ENCODE measurements around the gene ZDHHC16.
"Not testable (repeated sequence)": the region's sequence is repeated elsewhere in the genome, so short reads cannot be mapped to it uniquely, and the experiment has no call there.

Gene ZDHHC16

GRCh38 chr10:97456686-97457065 is 10.7 kb downstream of the ZDHHC16 start:
- DNase-seq (ENCODE audit: insufficient read length, low spot score) (no peak), FAIRE-seq (no peak)
- TF ChIP-seq POU2F2 (IDR thresholded peaks at IDR 0.05; ENCODE audit: low read depth, low read length), result no peak
- TF ChIP-seq POLR2A (IDR thresholded peaks at IDR 0.05; ENCODE audit: low read depth, low read length), result no peak
- TF ChIP-seq POLR2AphosphoS5 (IDR thresholded peaks at IDR 0.05; ENCODE audit: low read depth, low read length), result no peak
- TF ChIP-seq PAX5 (IDR thresholded peaks at IDR 0.05; ENCODE audit: insufficient read depth, low read length, severe bottlenecking), result no peak
- no peak for TF ChIP-seq TAF1 (IDR thresholded peaks at IDR 0.05; ENCODE audit: low read depth, low read length)
- TF ChIP-seq SPI1 (IDR thresholded peaks at IDR 0.05; ENCODE audit: low read depth, low read length), result no peak

DNA sequence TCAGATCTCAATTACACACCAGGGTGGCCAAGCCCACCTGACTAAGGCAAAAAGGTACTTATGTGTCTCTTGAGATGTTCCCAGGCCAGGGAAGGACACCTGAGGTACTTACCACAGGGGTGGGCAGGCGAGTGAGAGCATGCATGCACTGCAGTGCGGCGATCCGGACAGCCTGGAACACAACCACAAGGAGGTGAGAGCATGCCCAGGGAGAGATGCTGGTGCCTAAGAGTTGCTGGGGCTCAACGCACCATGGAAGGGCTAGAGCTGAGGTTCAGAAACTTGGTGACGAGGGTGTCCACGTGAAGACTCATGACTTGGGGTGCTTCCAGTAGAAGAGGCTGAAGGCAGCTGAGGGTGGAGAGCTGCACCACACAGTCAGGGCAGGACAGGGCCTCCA is 13.1 kb downstream of the ZDHHC16 start:
- TF ChIP-seq POLR2AphosphoS5 (IDR thresholded peaks at IDR 0.05; ENCODE audit: low read depth, low read length) (no peak), POLR2A (IDR thresholded peaks at IDR 0.05; ENCODE audit: low read depth, low read length) (no peak), PAX5 (IDR thresholded peaks at IDR 0.05; ENCODE audit: insufficient read depth, low read length, severe bottlenecking) (no peak), POU2F2 (IDR thresholded peaks at IDR 0.05; ENCODE audit: low read depth, low read length) (no peak), SPI1 (IDR thresholded peaks at IDR 0.05; ENCODE audit: low read depth, low read length) (no peak), TAF1 (IDR thresholded peaks at IDR 0.05; ENCODE audit: low read depth, low read length) (no peak)
- DNase-seq (ENCODE audit: insufficient read length, low spot score) (no peak), FAIRE-seq (no peak)

- FAIRE-seq (no peak), DNase-seq (ENCODE audit: insufficient read length, low spot score) (no peak)
- TF ChIP-seq SPI1 (IDR thresholded peaks at IDR 0.05; ENCODE audit: low read depth, low read length), result no peak
- no peak for TF ChIP-seq POU2F2 (IDR thresholded peaks at IDR 0.05; ENCODE audit: low read depth, low read length)
- TF ChIP-seq TAF1 (IDR thresholded peaks at IDR 0.05; ENCODE audit: low read depth, low read length), result no peak
- TF ChIP-seq POLR2AphosphoS5 (IDR thresholded peaks at IDR 0.05; ENCODE audit: low read depth, low read length), result no peak
- no peak for TF ChIP-seq POLR2A (IDR thresholded peaks at IDR 0.05; ENCODE audit: low read depth, low read length)
- no peak for TF ChIP-seq PAX5 (IDR thresholded peaks at IDR 0.05; ENCODE audit: insufficient read depth, low read length, severe bottlenecking)
These were observed 14.0 kb downstream of the ZDHHC16 start for GRCh38 chr10:97459933-97460332.

DNA sequence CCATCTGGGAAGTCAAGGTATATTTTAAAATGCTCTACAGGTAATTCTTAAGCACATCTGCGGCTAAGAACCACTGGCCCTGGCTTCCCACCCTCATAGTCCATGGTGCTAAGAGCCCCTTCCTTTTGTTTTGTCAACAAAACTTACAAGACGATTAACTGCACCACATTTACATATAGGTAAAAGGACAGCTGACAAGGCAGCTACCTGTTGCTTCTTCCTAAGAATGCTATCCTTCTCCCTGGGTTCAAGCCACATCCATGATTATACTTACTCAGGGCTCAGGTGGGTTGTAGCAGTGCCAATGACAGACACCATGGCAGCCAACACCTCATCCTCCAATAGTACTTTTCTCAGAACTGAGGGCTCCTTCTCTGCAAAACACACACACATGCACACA is 16.3 kb downstream of the ZDHHC16 start:
- no peak for FAIRE-seq
- TF ChIP-seq POU2F2 (IDR thresholded peaks at IDR 0.05; ENCODE audit: low read depth, low read length), result no peak
- no peak for TF ChIP-seq TAF1 (IDR thresholded peaks at IDR 0.05; ENCODE audit: low read depth, low read length)
- no peak for TF ChIP-seq SPI1 (IDR thresholded peaks at IDR 0.05; ENCODE audit: low read depth, low read length)
- TF ChIP-seq POLR2A (IDR thresholded peaks at IDR 0.05; ENCODE audit: low read depth, low read length), result no peak
- TF ChIP-seq PAX5 (IDR thresholded peaks at IDR 0.05; ENCODE audit: insufficient read depth, low read length, severe bottlenecking), result no peak
- TF ChIP-seq POLR2AphosphoS5 (IDR thresholded peaks at IDR 0.05; ENCODE audit: low read depth, low read length), result no peak

GRCh38 chr10:97463363-97464132 is 17.6 kb downstream of the ZDHHC16 start:
- FAIRE-seq (peak; percentile 94), DNase-seq (ENCODE audit: insufficient read length, low spot score) (no peak)
- TF ChIP-seq TAF1 (IDR thresholded peaks at IDR 0.05; ENCODE audit: low read depth, low read length), result no peak
- no peak for TF ChIP-seq POLR2A (IDR thresholded peaks at IDR 0.05; ENCODE audit: low read depth, low read length)
- no peak for TF ChIP-seq PAX5 (IDR thresholded peaks at IDR 0.05; ENCODE audit: insufficient read depth, low read length, severe bottlenecking)
- no peak for TF ChIP-seq POU2F2 (IDR thresholded peaks at IDR 0.05; ENCODE audit: low read depth, low read length)
- TF ChIP-seq SPI1 (IDR thresholded peaks at IDR 0.05; ENCODE audit: low read depth, low read length), result no peak
- no peak for TF ChIP-seq POLR2AphosphoS5 (IDR thresholded peaks at IDR 0.05; ENCODE audit: low read depth, low read length)

More for the DNA sequence above, 16.3 kb downstream of the ZDHHC16 start:
- no peak for DNase-seq (ENCODE audit: insufficient read length, low spot score)

DNA sequence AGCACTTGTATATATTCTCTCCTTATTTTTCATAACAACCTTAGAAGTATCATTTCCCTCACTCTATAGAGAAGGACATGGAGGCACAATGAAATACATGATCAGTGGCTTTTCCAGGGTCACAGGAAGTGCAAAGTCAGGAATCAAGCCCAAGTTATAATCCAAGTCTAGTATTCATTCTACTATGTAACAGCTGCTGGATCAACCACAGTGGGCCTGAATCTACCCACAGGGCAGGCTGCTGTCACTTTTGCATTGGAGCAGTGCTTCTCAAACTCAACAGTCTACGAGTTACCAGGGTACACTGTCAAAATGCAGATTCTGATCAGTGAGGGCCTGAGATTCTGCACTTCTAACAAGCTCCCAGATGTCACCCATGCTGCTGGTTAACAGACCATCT is 18.3 kb downstream of the ZDHHC16 start:
- TF ChIP-seq TAF1 (IDR thresholded peaks at IDR 0.05; ENCODE audit: low read depth, low read length), result no peak
- TF ChIP-seq SPI1 (IDR thresholded peaks at IDR 0.05; ENCODE audit: low read depth, low read length), result no peak
- no peak for TF ChIP-seq POLR2AphosphoS5 (IDR thresholded peaks at IDR 0.05; ENCODE audit: low read depth, low read length)
- TF ChIP-seq POLR2A (IDR thresholded peaks at IDR 0.05; ENCODE audit: low read depth, low read length), result no peak
- no peak for TF ChIP-seq POU2F2 (IDR thresholded peaks at IDR 0.05; ENCODE audit: low read depth, low read length)
- TF ChIP-seq PAX5 (IDR thresholded peaks at IDR 0.05; ENCODE audit: insufficient read depth, low read length, severe bottlenecking), result no peak
- DNase-seq (ENCODE audit: insufficient read length, low spot score) (no peak), FAIRE-seq (no peak)

DNA sequence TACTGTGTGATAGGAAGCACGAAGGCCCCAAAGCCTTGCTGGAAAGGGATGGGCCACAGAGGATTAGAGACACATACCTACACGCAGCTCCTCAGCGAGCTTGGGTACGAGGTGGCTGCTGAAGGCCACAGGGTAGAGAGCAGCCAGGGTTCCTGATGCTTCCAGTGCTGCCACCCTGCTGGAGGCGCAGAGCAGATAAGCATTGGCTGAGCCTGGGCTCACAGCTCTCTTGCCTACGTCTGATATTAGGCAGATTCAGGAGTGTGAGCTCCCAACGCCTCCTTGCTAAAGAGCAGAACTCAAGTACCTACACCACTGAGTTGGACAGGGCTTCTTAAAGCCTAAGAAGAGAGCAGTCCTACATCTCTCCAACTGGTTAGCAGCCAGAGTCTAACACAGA is 20.0 kb downstream of the ZDHHC16 start:
- DNase-seq (ENCODE audit: insufficient read length, low spot score), result no peak
- no peak for TF ChIP-seq PAX5 (IDR thresholded peaks at IDR 0.05; ENCODE audit: insufficient read depth, low read length, severe bottlenecking)
- TF ChIP-seq SPI1 (IDR thresholded peaks at IDR 0.05; ENCODE audit: low read depth, low read length), result no peak
- TF ChIP-seq POU2F2 (IDR thresholded peaks at IDR 0.05; ENCODE audit: low read depth, low read length), result no peak
- TF ChIP-seq TAF1 (IDR thresholded peaks at IDR 0.05; ENCODE audit: low read depth, low read length), result no peak
- no peak for TF ChIP-seq POLR2A (IDR thresholded peaks at IDR 0.05; ENCODE audit: low read depth, low read length)
- TF ChIP-seq POLR2AphosphoS5 (IDR thresholded peaks at IDR 0.05; ENCODE audit: low read depth, low read length), result no peak
- no peak for FAIRE-seq

DNA sequence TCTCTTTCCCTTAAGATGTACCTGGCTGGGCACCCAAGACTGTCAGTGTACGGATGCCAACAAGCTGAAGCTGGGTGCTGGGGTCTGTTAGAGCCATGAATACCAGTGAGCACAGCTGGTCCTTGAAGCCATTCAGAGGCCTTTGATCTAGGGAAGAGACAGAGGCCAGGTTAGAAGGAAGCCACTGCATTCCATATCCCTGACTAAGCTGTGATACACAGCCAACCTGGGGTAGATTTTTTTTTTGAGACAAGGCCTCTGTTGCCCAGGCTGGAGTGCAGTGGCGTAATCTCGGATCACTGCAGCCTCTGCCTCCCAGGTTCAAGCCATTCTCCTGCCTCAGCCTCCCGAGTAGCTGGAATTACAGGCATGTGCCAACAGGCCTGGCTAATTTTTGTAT is 20.8 kb downstream of the ZDHHC16 start:
- TF ChIP-seq POLR2AphosphoS5 (IDR thresholded peaks at IDR 0.05; ENCODE audit: low read depth, low read length) (no peak), POLR2A (IDR thresholded peaks at IDR 0.05; ENCODE audit: low read depth, low read length) (no peak), POU2F2 (IDR thresholded peaks at IDR 0.05; ENCODE audit: low read depth, low read length) (no peak), TAF1 (IDR thresholded peaks at IDR 0.05; ENCODE audit: low read depth, low read length) (no peak)
- DNase-seq (ENCODE audit: insufficient read length, low spot score) (no peak), FAIRE-seq (no peak)

DNA sequence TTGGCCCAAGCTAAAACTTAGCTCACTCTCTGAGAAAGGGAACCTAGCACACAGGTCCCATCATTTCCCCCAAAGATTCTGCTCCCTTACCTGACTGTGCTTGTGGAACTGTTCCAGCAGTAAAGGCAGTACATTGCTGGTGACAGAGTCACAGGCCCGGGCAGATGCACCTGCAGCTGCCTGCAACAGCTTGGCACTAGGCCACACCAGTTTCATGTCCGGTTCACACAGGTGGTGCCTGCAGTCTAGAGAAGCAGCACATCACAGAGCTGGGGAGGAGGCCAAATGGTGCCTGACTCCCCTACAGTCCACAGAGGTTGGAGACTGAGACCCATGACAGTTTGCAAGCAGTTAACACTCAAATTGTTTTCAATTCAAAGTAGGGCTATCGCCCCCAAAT is 22.2 kb downstream of the ZDHHC16 start:
- FAIRE-seq (peak; percentile 69), DNase-seq (ENCODE audit: insufficient read length, low spot score) (no peak)
- TF ChIP-seq POLR2AphosphoS5 (IDR thresholded peaks at IDR 0.05; ENCODE audit: low read depth, low read length), result no peak
- TF ChIP-seq PAX5 (IDR thresholded peaks at IDR 0.05; ENCODE audit: insufficient read depth, low read length, severe bottlenecking), result no peak
- TF ChIP-seq SPI1 (IDR thresholded peaks at IDR 0.05; ENCODE audit: low read depth, low read length), result no peak
- TF ChIP-seq POU2F2 (IDR thresholded peaks at IDR 0.05; ENCODE audit: low read depth, low read length), result no peak
- no peak for TF ChIP-seq POLR2A (IDR thresholded peaks at IDR 0.05; ENCODE audit: low read depth, low read length)
- no peak for TF ChIP-seq TAF1 (IDR thresholded peaks at IDR 0.05; ENCODE audit: low read depth, low read length)

- not testable (repeated sequence) for FAIRE-seq; DNase-seq (ENCODE audit: insufficient read length, low spot score)
These were observed 22.8 kb downstream of the ZDHHC16 start for GRCh38 chr10:97468781-97469180.
